ENCODE measurements around the gene CSRP1. TPM values are rescaled to one million over a fixed set of nuclear protein-coding genes. Genes with fewer than 3 reads are reported as not detected.

The CSRP1 gene
- total RNA-seq, 1 donor from 2014 or later, result 11.4 TPM

GRCh38 chr1:201499795-201500669 is 6.9 kb downstream of the CSRP1 start:
- TF ChIP-seq CTCF (IDR thresholded peaks at IDR 0.05; ENCODE audit: unreplicated experiment), result no peak
- no peak for DNase-seq (ENCODE audit: low spot score in 2 of 2, unreplicated experiment in 2 of 2)
- H3K27me3 Mint-ChIP-seq (ENCODE audit: low read depth), result no peaks in the 10 kb centered on the region
- peak overlapping the region; percentile 98 for H3K27ac Mint-ChIP-seq
- no peaks in the 10 kb centered on the region for H3K36me3 Mint-ChIP-seq
- no peak overlapping the region for H3K4me3 Mint-ChIP-seq
- no peaks in the 10 kb centered on the region for H3K9me3 Mint-ChIP-seq
- H3K4me1 Mint-ChIP-seq, result peaks cover 66% of the 10 kb centered on the region

GRCh38 chr1:201499191-201499590 is 7.7 kb downstream of the CSRP1 start:
- H3K27ac Mint-ChIP-seq, result peak overlapping the region; percentile 93
- H3K27me3 Mint-ChIP-seq (ENCODE audit: low read depth), result no peaks in the 10 kb centered on the region
- H3K4me3 Mint-ChIP-seq, result no peak overlapping the region
- no peaks in the 10 kb centered on the region for H3K9me3 Mint-ChIP-seq
- DNase-seq (ENCODE audit: low spot score in 2 of 2, unreplicated experiment in 2 of 2), result no peak
- TF ChIP-seq CTCF (IDR thresholded peaks at IDR 0.05; ENCODE audit: unreplicated experiment), result no peak
- no peaks in the 10 kb centered on the region for H3K36me3 Mint-ChIP-seq
- H3K4me1 Mint-ChIP-seq, result peaks cover 69% of the 10 kb centered on the region

- Mint-ChIP-seq H3K4me3 (no peak overlapping the region), H3K9me3 (no peaks in the 10 kb centered on the region), H3K27ac (peak overlapping the region; percentile 93), H3K4me1 (peaks cover 69% of the 10 kb centered on the region), H3K27me3 (ENCODE audit: low read depth) (no peaks in the 10 kb centered on the region), H3K36me3 (peaks cover under 1% of the 10 kb centered on the region)
- no peak for DNase-seq (ENCODE audit: low spot score in 2 of 2, unreplicated experiment in 2 of 2)
- TF ChIP-seq CTCF (IDR thresholded peaks at IDR 0.05; ENCODE audit: unreplicated experiment), result no peak
These were observed 8.3 kb downstream of the CSRP1 start for GRCh38 chr1:201498621-201499020.

GRCh38 chr1:201497935-201498509 is 8.9 kb downstream of the CSRP1 start:
- no peak for DNase-seq (ENCODE audit: low spot score in 2 of 2, unreplicated experiment in 2 of 2)
- Mint-ChIP-seq H3K9me3 (peaks cover 5% of the 10 kb centered on the region), H3K4me1 (peaks cover 70% of the 10 kb centered on the region), H3K27me3 (ENCODE audit: low read depth) (no peaks in the 10 kb centered on the region), H3K36me3 (peaks cover 6% of the 10 kb centered on the region), H3K27ac (peak overlapping the region; percentile 67), H3K4me3 (no peak overlapping the region)
- TF ChIP-seq CTCF (IDR thresholded peaks at IDR 0.05; ENCODE audit: unreplicated experiment), result no peak

GRCh38 chr1:201496296-201496690 is 10.6 kb downstream of the CSRP1 start:
- Mint-ChIP-seq H3K27me3 (ENCODE audit: low read depth) (no peaks in the 10 kb centered on the region), H3K27ac (peak overlapping the region; percentile 100), H3K36me3 (peaks cover 6% of the 10 kb centered on the region), H3K9me3 (peaks cover 5% of the 10 kb centered on the region), H3K4me1 (peaks cover 70% of the 10 kb centered on the region), H3K4me3 (peak overlapping the region; percentile 9)
- TF ChIP-seq CTCF (IDR thresholded peaks at IDR 0.05; ENCODE audit: unreplicated experiment), result no peak
- DNase-seq (ENCODE audit: low spot score in 2 of 2, unreplicated experiment in 2 of 2), result no peak

Measured in mesothelial cell of epicardium (in vitro differentiated cells).